Caco-2 (cell line): Measurements from ENCODE around the gene NOD2. TPM values are rescaled to one million over a fixed set of nuclear protein-coding genes. Genes with fewer than 3 reads are reported as not detected.

Experiments used
- BruUV-seq: library from RNA; stranded (reverse); fragments of 400-500 nt; replicated peaks from 2 replicates; lab custom pipeline; 2021; lab: Mats Ljungman, UMichigan
- CTCF ChIA-PET: fragments of 300-600 bp; sonication (Branson Sonifier 250); formaldehyde crosslinking; loops from one replicate; lab custom pipeline; 2022; ENCODE audit warnings: antibody characterized with exemption; lab: Charles Lee
- POLR2A ChIA-PET: fragments of 300-600 bp; sonication (Branson Sonifier 250); formaldehyde crosslinking; loops from one replicate; lab custom pipeline; 2022; ENCODE audit warnings: antibody characterized with exemption; lab: Charles Lee
- DNase-seq, 2 experiments: peaks; one replicate each; pipeline versions ENCODE4 v3.0.0 to v3.0.0-alpha.2; 2020 to 2022
- H3K27me3 ChIP-seq: replicated peaks from 2 replicates; pipeline ENCODE4 v1.6.0; 2011; ENCODE audit warnings: low read length; ENCODE audit not compliant: control insufficient read depth, insufficient read depth
- H3K36me3 ChIP-seq: 2 replicates; pipeline ENCODE4 v1.5.1; 2011; ENCODE audit warnings: low read length; ENCODE audit not compliant: control insufficient read depth, insufficient read depth
- H3K4me1 ChIP-seq: fragments of 250-450 bp; sonication (Bioruptor Pico); 2 replicates; pipeline ENCODE4 v1.5.1; 2020; ENCODE audit warnings: mild to moderate bottlenecking
- H3K4me3 ChIP-seq: 2 replicates; pipeline ENCODE4 v1.5.1; 2011; ENCODE audit warnings: low read depth, mild to moderate bottlenecking, control low read depth, low read length
- H3K9me3 ChIP-seq: fragments of 250-450 bp; sonication (Bioruptor Pico); 2 replicates; pipeline ENCODE4 v1.5.1; 2020; ENCODE audit warnings: mild to moderate bottlenecking, moderate library complexity
- H3K27ac Mint-ChIP-seq: one replicate; pipeline ENCODE4 v1.8.0; 2022; ENCODE audit warnings: mixed read lengths; ENCODE audit not compliant: unreplicated experiment
- H3K27me3 Mint-ChIP-seq: one replicate; pipeline ENCODE4 v1.8.0; 2022; ENCODE audit warnings: mixed read lengths; ENCODE audit not compliant: insufficient read depth, unreplicated experiment
- H3K36me3 Mint-ChIP-seq: one replicate; pipeline ENCODE4 v1.8.0; 2022; ENCODE audit warnings: mild to moderate bottlenecking, mixed read lengths; ENCODE audit not compliant: insufficient read depth, unreplicated experiment
- H3K4me1 Mint-ChIP-seq: one replicate; pipeline ENCODE4 v1.8.0; 2022; ENCODE audit warnings: low read depth, mixed read lengths; ENCODE audit not compliant: unreplicated experiment
- H3K4me3 Mint-ChIP-seq: one replicate; pipeline ENCODE4 v1.8.0; 2022; ENCODE audit warnings: mild to moderate bottlenecking, moderate library complexity, mixed read lengths; ENCODE audit not compliant: unreplicated experiment
- H3K9me3 Mint-ChIP-seq: one replicate; pipeline ENCODE4 v1.8.0; 2022; ENCODE audit warnings: mixed read lengths; ENCODE audit not compliant: unreplicated experiment
- intact Hi-C: fragments of 100-400 bp; cut with micrococcal nuclease; formaldehyde crosslinking; loops from one replicate; pipeline ENCODE4 v1.10.0; 2022; ENCODE audit not compliant: unreplicated experiment
- total RNA-seq: library from RNA; stranded (reverse); gene quantifications from 2 replicates; pipeline ENCODE4 v1.2.3, GENCODE V29; 2022
- TF ChIP-seq, protein P1 (sequence below), 2 experiments: fragments of 200-600 bp in 1 of 2; IDR thresholded peaks; 1 replicate in 1 of 2; 2 replicates in 1 of 2; pipeline versions ENCODE4 v1.5.1 to v1.8.0; 2011 to 2022; ENCODE audit warnings: antibody characterized with exemption in 1 of 2, control low read depth in 1 of 2, inconsistent platforms in 1 of 2, low read depth in 1 of 2, low read length in 1 of 2, mild to moderate bottlenecking in 1 of 2, moderate library complexity in 1 of 2; ENCODE audit not compliant: insufficient read depth in 1 of 2, severe bottlenecking in 1 of 2, unreplicated experiment in 1 of 2

Gene NOD2
- total RNA-seq, 1 experiment from 2014 or later, result 0.23 TPM

GRCh38 chr16:50761267-50761666, 67.9 kb downstream of the NOD2 start:
- H3K4me1 Mint-ChIP-seq, result no peaks in the 10 kb centered on the region
- intact Hi-C loops, result no loop called here
- H3K4me3 ChIP-seq, result no peak overlapping the region
- BruUV-seq, result no TSS peak
- no peak for DNase-seq
- H3K4me3 Mint-ChIP-seq, result no peak overlapping the region
- no peaks in the 10 kb centered on the region for H3K36me3 Mint-ChIP-seq
- no peaks in the 10 kb centered on the region for H3K9me3 ChIP-seq
- TF ChIP-seq, protein P1, sequence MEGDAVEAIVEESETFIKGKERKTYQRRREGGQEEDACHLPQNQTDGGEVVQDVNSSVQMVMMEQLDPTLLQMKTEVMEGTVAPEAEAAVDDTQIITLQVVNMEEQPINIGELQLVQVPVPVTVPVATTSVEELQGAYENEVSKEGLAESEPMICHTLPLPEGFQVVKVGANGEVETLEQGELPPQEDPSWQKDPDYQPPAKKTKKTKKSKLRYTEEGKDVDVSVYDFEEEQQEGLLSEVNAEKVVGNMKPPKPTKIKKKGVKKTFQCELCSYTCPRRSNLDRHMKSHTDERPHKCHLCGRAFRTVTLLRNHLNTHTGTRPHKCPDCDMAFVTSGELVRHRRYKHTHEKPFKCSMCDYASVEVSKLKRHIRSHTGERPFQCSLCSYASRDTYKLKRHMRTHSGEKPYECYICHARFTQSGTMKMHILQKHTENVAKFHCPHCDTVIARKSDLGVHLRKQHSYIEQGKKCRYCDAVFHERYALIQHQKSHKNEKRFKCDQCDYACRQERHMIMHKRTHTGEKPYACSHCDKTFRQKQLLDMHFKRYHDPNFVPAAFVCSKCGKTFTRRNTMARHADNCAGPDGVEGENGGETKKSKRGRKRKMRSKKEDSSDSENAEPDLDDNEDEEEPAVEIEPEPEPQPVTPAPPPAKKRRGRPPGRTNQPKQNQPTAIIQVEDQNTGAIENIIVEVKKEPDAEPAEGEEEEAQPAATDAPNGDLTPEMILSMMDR (IDR thresholded peaks at IDR 0.05; ENCODE audit: insufficient read depth in 1 of 2, low read depth in 1 of 2, low read length in 1 of 2, severe bottlenecking in 1 of 2, unreplicated experiment in 1 of 2), result no peak
- H3K36me3 ChIP-seq, result no peaks in the 10 kb centered on the region
- CTCF ChIA-PET, result no interaction called here
- H3K27me3 ChIP-seq, result no peaks in the 10 kb centered on the region
- H3K4me1 ChIP-seq, result no peaks in the 10 kb centered on the region
- H3K27me3 Mint-ChIP-seq, result no peaks in the 10 kb centered on the region
- no peak overlapping the region for H3K27ac Mint-ChIP-seq
- POLR2A ChIA-PET, result no interaction called here
- H3K9me3 Mint-ChIP-seq, result peaks cover 7% of the 10 kb centered on the region

- intact Hi-C loops, result no loop called here
- H3K9me3 Mint-ChIP-seq, result peaks cover 13% of the 10 kb centered on the region
- H3K9me3 ChIP-seq, result no peaks in the 10 kb centered on the region
- BruUV-seq, result no TSS peak
- TF ChIP-seq, protein P1 (IDR thresholded peaks at IDR 0.05; ENCODE audit: insufficient read depth in 1 of 2, low read depth in 1 of 2, low read length in 1 of 2, severe bottlenecking in 1 of 2, unreplicated experiment in 1 of 2), result no peak
- no peak overlapping the region for H3K4me3 ChIP-seq
- no peak for DNase-seq
- H3K4me3 Mint-ChIP-seq, result no peak overlapping the region
- H3K27me3 ChIP-seq, result no peaks in the 10 kb centered on the region
- no peaks in the 10 kb centered on the region for H3K4me1 ChIP-seq
- POLR2A ChIA-PET, result no interaction called here
- no peaks in the 10 kb centered on the region for H3K4me1 Mint-ChIP-seq
- no peaks in the 10 kb centered on the region for H3K36me3 ChIP-seq
- H3K36me3 Mint-ChIP-seq, result no peaks in the 10 kb centered on the region
- no peak overlapping the region for H3K27ac Mint-ChIP-seq
- no peaks in the 10 kb centered on the region for H3K27me3 Mint-ChIP-seq
- CTCF ChIA-PET, result no interaction called here
Measured at GRCh38 chr16:50762241-50762640, 68.8 kb downstream of the NOD2 start.

GRCh38 chr16:50763211-50763610, 69.8 kb downstream of the NOD2 start:
- H3K9me3 ChIP-seq, result no peaks in the 10 kb centered on the region
- H3K9me3 Mint-ChIP-seq, result peaks cover 13% of the 10 kb centered on the region
- H3K4me1 ChIP-seq, result no peaks in the 10 kb centered on the region
- H3K36me3 Mint-ChIP-seq, result no peaks in the 10 kb centered on the region
- POLR2A ChIA-PET, result no interaction called here
- H3K27me3 Mint-ChIP-seq, result no peaks in the 10 kb centered on the region
- TF ChIP-seq, protein P1 (IDR thresholded peaks at IDR 0.05; ENCODE audit: insufficient read depth in 1 of 2, low read depth in 1 of 2, low read length in 1 of 2, severe bottlenecking in 1 of 2, unreplicated experiment in 1 of 2), result no peak
- no TSS peak for BruUV-seq
- no peak for DNase-seq
- H3K36me3 ChIP-seq, result no peaks in the 10 kb centered on the region
- intact Hi-C loops, result no loop called here
- H3K4me3 ChIP-seq, result no peak overlapping the region
- no peak overlapping the region for H3K27ac Mint-ChIP-seq
- H3K4me1 Mint-ChIP-seq, result no peaks in the 10 kb centered on the region
- no peak overlapping the region for H3K4me3 Mint-ChIP-seq
- CTCF ChIA-PET, result no interaction called here
- H3K27me3 ChIP-seq, result no peaks in the 10 kb centered on the region
